ENCODE data around the gene CSAG3. TPM values are rescaled to one million over a fixed set of nuclear protein-coding genes. Genes with fewer than 3 reads are reported as not detected.
A peak's percentile ranks its signal among the peaks of the same experiment; 100 is the strongest.
"Not testable (repeated sequence)": the region's sequence is repeated elsewhere in the genome, so short reads cannot be mapped to it uniquely, and the experiment has no call there.

Gene CSAG3
- total RNA-seq, 1 donor from 2014 or later: not detected

DNA sequence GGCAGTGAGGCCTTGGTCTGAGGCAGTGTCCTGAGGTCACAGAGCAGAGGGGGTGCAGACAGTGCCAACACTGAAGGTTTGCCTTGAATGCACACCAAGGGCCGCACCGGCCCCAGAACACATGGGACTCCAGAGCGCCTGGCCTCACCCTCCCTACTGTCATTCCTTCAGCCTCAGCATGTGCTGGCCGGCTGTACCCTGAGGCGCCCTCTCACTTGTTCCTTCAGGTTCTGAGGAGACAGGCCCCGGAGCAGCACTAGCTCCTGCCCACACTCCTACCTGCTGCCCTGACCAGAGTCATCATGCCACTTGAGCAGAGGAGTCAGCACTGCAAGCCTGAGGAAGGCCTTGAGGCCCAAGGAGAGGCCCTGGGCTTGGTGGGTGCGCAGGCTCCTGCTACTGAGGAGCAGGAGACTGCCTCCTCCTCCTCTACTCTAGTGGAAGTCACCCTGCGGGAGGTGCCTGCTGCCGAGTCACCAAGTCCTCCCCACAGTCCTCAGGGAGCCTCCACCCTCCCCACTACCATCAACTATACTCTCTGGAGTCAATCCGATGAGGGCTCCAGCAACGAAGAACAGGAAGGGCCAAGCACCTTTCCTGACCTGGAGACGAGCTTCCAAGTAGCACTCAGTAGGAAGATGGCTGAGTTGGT, 23.0 kb upstream of the CSAG3 start:
- Mint-ChIP-seq H3K4me3 (no peak overlapping the region), H3K9me3 (no peaks in the 10 kb centered on the region), H3K27ac (no peak overlapping the region)

DNA sequence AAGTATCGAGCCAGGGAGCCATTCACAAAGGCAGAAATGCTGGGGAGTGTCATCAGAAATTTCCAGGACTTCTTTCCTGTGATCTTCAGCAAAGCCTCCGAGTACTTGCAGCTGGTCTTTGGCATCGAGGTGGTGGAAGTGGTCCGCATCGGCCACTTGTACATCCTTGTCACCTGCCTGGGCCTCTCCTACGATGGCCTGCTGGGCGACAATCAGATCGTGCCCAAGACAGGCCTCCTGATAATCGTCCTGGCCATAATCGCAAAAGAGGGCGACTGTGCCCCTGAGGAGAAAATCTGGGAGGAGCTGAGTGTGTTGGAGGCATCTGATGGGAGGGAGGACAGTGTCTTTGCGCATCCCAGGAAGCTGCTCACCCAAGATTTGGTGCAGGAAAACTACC, 22.5 kb upstream of the CSAG3 start:
- H3K27ac Mint-ChIP-seq: not testable (repeated sequence)

More for the DNA sequence above, 23.0 kb upstream of the CSAG3 start:
- peaks cover 3% of the 10 kb centered on the region for H3K27me3 Mint-ChIP-seq
- TF ChIP-seq, protein P1, sequence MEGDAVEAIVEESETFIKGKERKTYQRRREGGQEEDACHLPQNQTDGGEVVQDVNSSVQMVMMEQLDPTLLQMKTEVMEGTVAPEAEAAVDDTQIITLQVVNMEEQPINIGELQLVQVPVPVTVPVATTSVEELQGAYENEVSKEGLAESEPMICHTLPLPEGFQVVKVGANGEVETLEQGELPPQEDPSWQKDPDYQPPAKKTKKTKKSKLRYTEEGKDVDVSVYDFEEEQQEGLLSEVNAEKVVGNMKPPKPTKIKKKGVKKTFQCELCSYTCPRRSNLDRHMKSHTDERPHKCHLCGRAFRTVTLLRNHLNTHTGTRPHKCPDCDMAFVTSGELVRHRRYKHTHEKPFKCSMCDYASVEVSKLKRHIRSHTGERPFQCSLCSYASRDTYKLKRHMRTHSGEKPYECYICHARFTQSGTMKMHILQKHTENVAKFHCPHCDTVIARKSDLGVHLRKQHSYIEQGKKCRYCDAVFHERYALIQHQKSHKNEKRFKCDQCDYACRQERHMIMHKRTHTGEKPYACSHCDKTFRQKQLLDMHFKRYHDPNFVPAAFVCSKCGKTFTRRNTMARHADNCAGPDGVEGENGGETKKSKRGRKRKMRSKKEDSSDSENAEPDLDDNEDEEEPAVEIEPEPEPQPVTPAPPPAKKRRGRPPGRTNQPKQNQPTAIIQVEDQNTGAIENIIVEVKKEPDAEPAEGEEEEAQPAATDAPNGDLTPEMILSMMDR (conservative IDR thresholded peaks at IDR 0.05): no peak
- H3K36me3 Mint-ChIP-seq: no peaks in the 10 kb centered on the region
- no peak for DNase-seq (ENCODE audit: extremely low spot score, unreplicated experiment)
- H3K4me1 Mint-ChIP-seq (ENCODE audit: unreplicated experiment): no peaks in the 10 kb centered on the region

DNA sequence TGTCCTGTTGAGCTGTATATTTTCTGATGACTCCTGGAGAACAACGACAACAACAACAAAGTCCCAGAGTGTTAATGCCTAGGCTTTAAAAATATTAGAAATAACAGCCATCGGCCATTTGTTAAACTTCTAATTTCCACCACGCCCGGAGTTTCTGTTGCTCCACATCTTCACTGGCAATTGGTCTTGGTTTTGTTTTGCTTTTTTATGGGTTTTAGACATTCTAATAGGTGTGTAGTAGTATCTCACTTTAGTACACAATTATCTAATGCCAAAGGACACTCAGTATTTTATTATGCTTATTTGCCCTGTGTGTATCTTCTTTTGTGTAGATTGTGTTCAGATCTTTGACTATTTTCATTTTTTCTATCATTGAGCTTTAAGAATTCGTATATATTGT, 20.5 kb upstream of the CSAG3 start:
- no peak overlapping the region for H3K4me3 Mint-ChIP-seq
- H3K36me3 Mint-ChIP-seq: no peaks in the 10 kb centered on the region
- H3K9me3 Mint-ChIP-seq: no peaks in the 10 kb centered on the region
- TF ChIP-seq, protein P1 (conservative IDR thresholded peaks at IDR 0.05): no peak
- no peaks in the 10 kb centered on the region for H3K4me1 Mint-ChIP-seq (ENCODE audit: unreplicated experiment)
- DNase-seq (ENCODE audit: extremely low spot score, unreplicated experiment): no peak
- H3K27ac Mint-ChIP-seq: no peak overlapping the region
- H3K27me3 Mint-ChIP-seq: no peaks in the 10 kb centered on the region

More for the DNA sequence above, 22.5 kb upstream of the CSAG3 start:
- H3K9me3 Mint-ChIP-seq; H3K27me3 Mint-ChIP-seq; H3K4me1 Mint-ChIP-seq (ENCODE audit: unreplicated experiment); DNase-seq (ENCODE audit: extremely low spot score, unreplicated experiment); H3K36me3 Mint-ChIP-seq; H3K4me3 Mint-ChIP-seq: not testable (repeated sequence)

DNA sequence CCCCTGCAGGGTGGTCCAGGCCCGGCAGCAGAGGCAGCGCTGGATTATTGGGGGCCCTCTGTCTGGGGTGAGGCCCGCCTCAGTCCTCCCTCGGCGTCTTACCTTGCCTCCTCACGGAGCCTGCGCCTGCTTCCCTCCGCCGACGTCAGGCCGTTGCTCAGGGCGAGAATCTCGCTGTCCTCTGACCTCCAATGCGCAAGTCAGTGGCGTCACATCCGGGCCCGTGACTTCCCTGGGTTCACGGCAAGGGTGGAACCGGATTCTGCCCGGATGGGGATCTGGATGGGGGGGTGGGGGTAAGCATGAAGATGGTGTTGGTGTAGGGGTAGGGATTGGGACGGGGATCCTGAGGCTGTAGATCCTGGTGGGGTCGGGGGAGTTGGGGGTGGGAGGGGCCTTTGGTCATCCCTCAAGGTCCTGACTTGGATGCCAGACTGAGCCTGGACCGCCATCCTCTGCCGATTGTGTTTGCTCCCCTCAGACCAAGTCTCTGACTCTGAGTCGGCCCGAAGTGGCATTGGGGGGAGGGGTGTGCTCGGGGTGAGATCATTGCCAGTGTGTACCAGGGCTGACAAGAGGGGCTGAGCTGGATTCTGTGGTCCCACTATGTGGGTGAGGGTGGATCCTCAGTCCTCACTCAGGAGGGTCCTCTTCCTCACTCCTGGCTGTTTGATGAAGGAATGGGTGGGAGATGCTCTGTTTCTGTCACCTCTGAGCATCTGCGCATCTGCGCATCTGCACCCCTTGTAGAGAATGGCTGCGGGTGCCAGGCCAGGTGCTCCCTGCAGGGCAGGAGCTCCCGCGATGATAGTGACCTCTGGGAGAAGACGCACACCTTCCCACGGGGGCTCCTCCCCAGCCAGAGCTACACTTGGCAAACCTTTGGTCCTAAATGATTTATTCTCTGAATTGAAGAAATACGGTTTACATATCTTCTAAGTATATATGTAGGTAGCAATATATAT, 5.0 kb upstream of the CSAG3 start, which contains the start of gene MAGEA2:
TSS of gene MAGEA2 (minus strand) at position 157 of the 965 bp plus-strand sequence. CDS start 2,479 bp downstream, outside the sequence.
- not testable (repeated sequence) for H3K9me3 Mint-ChIP-seq; H3K4me3 Mint-ChIP-seq; H3K4me1 Mint-ChIP-seq (ENCODE audit: unreplicated experiment); H3K27me3 Mint-ChIP-seq; DNase-seq (ENCODE audit: extremely low spot score, unreplicated experiment); H3K36me3 Mint-ChIP-seq; H3K27ac Mint-ChIP-seq

DNA sequence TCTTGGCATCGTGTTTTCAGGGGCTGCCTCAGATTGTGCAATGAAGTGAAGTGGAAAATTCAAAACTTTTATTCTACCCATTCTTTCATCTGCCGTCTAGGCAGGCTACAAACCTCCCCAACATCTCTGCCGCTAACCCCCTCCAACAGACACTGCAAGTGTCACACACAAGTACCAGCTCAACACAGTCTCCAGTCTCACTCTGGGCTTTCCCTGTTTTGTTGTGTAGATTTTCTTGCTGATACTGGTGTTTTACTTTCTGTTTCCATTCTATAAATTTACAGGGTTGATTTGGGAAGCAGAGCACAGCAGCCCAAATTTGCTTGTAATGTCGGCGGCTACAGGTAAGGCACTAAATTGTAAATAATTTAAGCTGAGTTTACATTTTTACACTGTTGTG, 4.1 kb upstream of the CSAG3 start:
- H3K4me1 Mint-ChIP-seq (ENCODE audit: unreplicated experiment); H3K4me3 Mint-ChIP-seq; DNase-seq (ENCODE audit: extremely low spot score, unreplicated experiment); H3K36me3 Mint-ChIP-seq; H3K9me3 Mint-ChIP-seq; H3K27me3 Mint-ChIP-seq; H3K27ac Mint-ChIP-seq: not testable (repeated sequence)

DNA sequence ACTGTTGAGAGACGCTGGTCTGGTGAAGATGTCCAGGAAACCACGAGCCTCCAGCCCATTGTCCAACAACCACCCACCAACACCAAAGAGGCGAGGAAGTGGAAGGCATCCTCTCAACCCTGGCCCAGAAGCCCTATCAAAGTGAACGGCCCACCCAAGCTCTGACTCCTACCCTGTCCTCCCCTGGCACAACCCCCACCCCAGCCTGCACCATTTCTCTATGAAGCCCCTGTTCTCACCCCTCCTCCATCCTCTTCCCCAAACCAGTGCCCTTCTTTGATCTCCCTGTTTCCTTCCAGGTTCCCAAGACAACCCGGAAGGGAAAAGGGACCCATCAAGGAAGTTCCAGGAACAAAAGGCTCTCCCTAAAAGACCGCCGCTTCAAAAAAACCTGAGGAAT, 526 bp downstream of the CSAG3 start:
- not testable (repeated sequence) for H3K27ac Mint-ChIP-seq; H3K9me3 Mint-ChIP-seq; DNase-seq (ENCODE audit: extremely low spot score, unreplicated experiment); H3K4me1 Mint-ChIP-seq (ENCODE audit: unreplicated experiment); H3K36me3 Mint-ChIP-seq; H3K27me3 Mint-ChIP-seq; H3K4me3 Mint-ChIP-seq

DNA sequence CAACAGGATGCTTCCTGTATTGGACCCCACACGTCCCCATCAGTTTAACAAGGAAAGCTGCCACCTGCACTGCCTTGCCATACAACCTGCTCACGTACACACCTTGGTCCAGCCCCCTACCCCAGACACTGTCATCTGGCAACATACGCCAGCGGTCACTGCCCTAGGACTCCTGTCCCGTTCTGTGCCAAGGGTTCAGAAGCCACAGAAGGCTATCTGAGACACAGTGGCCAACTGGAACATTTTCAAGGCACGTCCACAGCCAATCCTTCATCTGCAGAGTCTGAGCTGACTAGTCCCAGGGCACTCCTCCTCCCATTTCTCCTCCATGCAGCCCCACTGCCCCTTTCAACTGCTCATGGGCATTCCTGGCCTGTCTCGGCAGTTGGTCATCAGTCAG, 2.6 kb downstream of the CSAG3 start:
- H3K4me1 Mint-ChIP-seq (ENCODE audit: unreplicated experiment); H3K9me3 Mint-ChIP-seq; H3K36me3 Mint-ChIP-seq; H3K27ac Mint-ChIP-seq; H3K4me3 Mint-ChIP-seq; DNase-seq (ENCODE audit: extremely low spot score, unreplicated experiment); H3K27me3 Mint-ChIP-seq: not testable (repeated sequence)

DNA sequence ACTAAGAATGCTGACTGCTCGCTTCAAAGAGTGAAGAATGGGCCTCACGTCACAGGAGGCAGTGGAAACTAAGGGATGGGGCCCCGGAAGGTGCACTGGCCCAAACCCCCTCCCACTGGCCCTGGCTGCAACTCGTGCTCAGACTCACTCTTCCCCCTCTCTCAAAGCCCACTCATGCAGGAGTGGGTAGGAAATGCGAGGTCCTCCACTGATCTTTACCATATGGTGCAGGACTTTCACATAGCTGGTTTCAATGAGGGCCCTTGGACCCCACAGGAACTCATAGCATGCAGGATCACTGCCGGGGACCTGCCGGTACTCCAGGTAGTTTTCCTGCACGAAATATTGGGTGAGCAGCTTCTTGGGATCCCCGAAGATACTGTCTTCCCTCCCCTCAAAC, 7.5 kb downstream of the CSAG3 start:
- H3K27ac Mint-ChIP-seq; H3K36me3 Mint-ChIP-seq; H3K4me1 Mint-ChIP-seq (ENCODE audit: unreplicated experiment); H3K27me3 Mint-ChIP-seq; H3K9me3 Mint-ChIP-seq; H3K4me3 Mint-ChIP-seq: not testable (repeated sequence)
- DNase-seq (ENCODE audit: extremely low spot score, unreplicated experiment): peak; percentile 34

DNA sequence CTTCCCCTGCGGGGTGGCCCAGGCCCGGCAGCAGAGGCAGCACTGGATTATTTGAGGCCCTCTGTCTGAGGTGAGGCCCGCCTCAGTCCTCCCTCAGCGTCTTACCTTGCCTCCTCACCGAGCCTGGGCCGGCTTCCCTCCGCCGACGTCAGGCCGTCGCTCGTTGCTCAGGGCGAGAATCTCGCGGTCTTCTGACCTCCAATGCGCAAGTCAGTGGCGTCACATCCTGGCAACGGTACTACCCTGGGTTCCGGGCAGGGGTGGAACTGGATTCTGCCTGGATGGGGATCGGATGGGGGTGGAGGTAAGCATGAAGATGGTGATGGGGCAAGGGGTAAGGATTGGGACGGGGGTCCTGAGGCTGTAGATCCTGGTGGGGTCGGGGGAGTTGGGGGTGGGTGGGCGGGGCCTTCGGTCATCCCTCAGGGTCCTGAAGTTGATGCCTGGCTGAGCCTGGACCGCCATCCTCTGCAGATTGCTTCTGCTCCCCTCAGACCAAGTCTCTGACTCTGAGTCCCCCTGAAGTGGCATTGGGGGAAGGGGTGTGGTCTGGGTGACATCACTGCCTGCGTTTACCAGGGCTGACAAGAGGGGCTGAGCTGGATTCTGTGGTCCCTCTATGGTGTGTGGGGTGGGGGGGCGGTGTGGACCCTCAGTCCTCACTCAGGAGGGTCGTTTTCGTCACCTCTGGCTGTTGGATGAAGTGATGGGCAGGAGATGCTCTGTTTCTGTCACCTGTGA, 10.7 kb downstream of the CSAG3 start, which contains the start of gene MAGEA6:
TSS of gene MAGEA6 (minus strand) at position 141 of the 741 bp plus-strand sequence. CDS start 2,039 bp downstream, outside the sequence.
- H3K27ac Mint-ChIP-seq; H3K9me3 Mint-ChIP-seq; H3K4me1 Mint-ChIP-seq (ENCODE audit: unreplicated experiment); H3K36me3 Mint-ChIP-seq; H3K27me3 Mint-ChIP-seq; DNase-seq (ENCODE audit: extremely low spot score, unreplicated experiment); H3K4me3 Mint-ChIP-seq: not testable (repeated sequence)

DNA sequence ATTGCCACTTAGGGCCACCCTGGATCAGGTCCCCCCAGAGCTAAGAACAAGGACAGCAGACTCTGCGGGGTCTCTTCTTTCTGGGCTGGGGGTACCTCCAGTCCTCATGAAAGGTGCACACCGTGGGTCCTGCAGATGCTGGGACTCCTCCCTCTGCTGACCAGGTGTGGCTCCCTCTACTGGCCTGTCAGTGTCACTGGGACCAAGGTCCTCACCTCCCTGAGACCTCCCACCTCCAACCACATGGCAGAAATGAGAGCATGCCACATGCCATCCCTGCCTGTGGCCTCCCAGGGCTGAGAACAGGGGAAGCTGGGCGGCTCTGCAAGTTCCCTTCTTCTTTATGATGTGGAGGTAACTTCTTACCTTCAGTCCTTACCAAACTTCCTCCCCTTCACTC, 28.0 kb downstream of the CSAG3 start:
- DNase-seq (ENCODE audit: extremely low spot score, unreplicated experiment); H3K4me1 Mint-ChIP-seq (ENCODE audit: unreplicated experiment); H3K27ac Mint-ChIP-seq; H3K9me3 Mint-ChIP-seq; H3K4me3 Mint-ChIP-seq; H3K36me3 Mint-ChIP-seq; H3K27me3 Mint-ChIP-seq: not testable (repeated sequence)

Data from type B pancreatic cell (in vitro differentiated cells).